ENCODE data around the gene BCOR. TPM values are rescaled to one million over a fixed set of nuclear protein-coding genes. Genes with fewer than 3 reads are reported as not detected.

BCOR gene
- total RNA-seq, 2 donors from 2014 or later: 53.5 to 65.5 TPM

GRCh38 chrX:40003071-40003427 lies 94.7 kb downstream of the BCOR start:
- Mint-ChIP-seq H3K9me3 (no peaks in the 10 kb centered on the region), H3K27me3 (ENCODE audit: low read depth) (peaks cover 62% of the 10 kb centered on the region)
- no peak for ATAC-seq (replicated peaks in 1 of 2)

More at GRCh38 chrX:40003071-40003427, 94.7 kb downstream of the BCOR start:
- DNase-seq: no peak
- H3K4me1 Mint-ChIP-seq (ENCODE audit: low read depth): peaks cover 10% of the 10 kb centered on the region
- peaks cover 0 to 6% of the 10 kb centered on the region in 2 donors for H3K36me3 Mint-ChIP-seq (ENCODE audit: insufficient read depth in 2 of 2)
- no peak overlapping the region for H3K4me3 Mint-ChIP-seq
- H3K27ac Mint-ChIP-seq: no peak overlapping the region
